Measurements from ENCODE around the gene C1orf35. TPM values are rescaled to one million over a fixed set of nuclear protein-coding genes. Genes with fewer than 3 reads are reported as not detected.

The C1orf35 gene
- total RNA-seq, 2 donors from 2014 or later: 17.6 to 19.4 TPM

GRCh38 chr1:228144993-228145343, 41.8 kb upstream of the C1orf35 start:
- Mint-ChIP-seq H3K27ac (peak overlapping the region in 1 of 2 donors; percentile 60), H3K36me3 (peaks cover 9 to 11% of the 10 kb centered on the region in 2 donors), H3K9me3 (no peaks in the 10 kb centered on the region)
- DNase-seq (ENCODE audit: low spot score in 2 of 2): no peak
- ATAC-seq: no peak

GRCh38 chr1:228144193-228144992, 41.3 kb upstream of the C1orf35 start:
- H3K27ac Mint-ChIP-seq: peak overlapping the region in 1 of 2 donors; percentile 60
- DNase-seq (ENCODE audit: low spot score in 2 of 2): peak in 1 of 2 donors; percentile 52
- no peak for ATAC-seq
- H3K36me3 Mint-ChIP-seq: peaks cover 9 to 11% of the 10 kb centered on the region in 2 donors
- no peaks in the 10 kb centered on the region for H3K9me3 Mint-ChIP-seq

GRCh38 chr1:228143480-228144192, 40.5 kb upstream of the C1orf35 start:
- H3K27ac Mint-ChIP-seq: peak overlapping the region; percentile 60 to 95
- peaks cover 9 to 11% of the 10 kb centered on the region in 2 donors for H3K36me3 Mint-ChIP-seq
- no peak for DNase-seq (ENCODE audit: low spot score in 2 of 2)
- no peaks in the 10 kb centered on the region for H3K9me3 Mint-ChIP-seq
- no peak for ATAC-seq

GRCh38 chr1:228142701-228143136, 39.6 kb upstream of the C1orf35 start:
- peaks cover 9 to 11% of the 10 kb centered on the region in 2 donors for H3K36me3 Mint-ChIP-seq
- peak overlapping the region; percentile 39 to 95 for H3K27ac Mint-ChIP-seq
- H3K9me3 Mint-ChIP-seq: no peaks in the 10 kb centered on the region
- DNase-seq (ENCODE audit: low spot score in 2 of 2) (no peak), ATAC-seq (no peak)

- DNase-seq (ENCODE audit: low spot score in 2 of 2) (peak in 1 of 2 donors; percentile 54), ATAC-seq (no peak)
- Mint-ChIP-seq H3K27ac (peak overlapping the region; percentile 39 to 95), H3K36me3 (peaks cover 9 to 11% of the 10 kb centered on the region in 2 donors), H3K9me3 (no peaks in the 10 kb centered on the region)
Measured at GRCh38 chr1:228142155-228142691, 39.1 kb upstream of the C1orf35 start.

- Mint-ChIP-seq H3K9me3 (no peaks in the 10 kb centered on the region), H3K36me3 (peaks cover 9 to 11% of the 10 kb centered on the region in 2 donors), H3K27ac (peak overlapping the region; percentile 95 to 97)
- ATAC-seq: no peak
- peak in 1 of 2 donors; percentile 64 for DNase-seq (ENCODE audit: low spot score in 2 of 2)
Measured at GRCh38 chr1:228141226-228142044, 38.3 kb upstream of the C1orf35 start.

- ATAC-seq (no peak), DNase-seq (ENCODE audit: low spot score in 2 of 2) (peak in 1 of 2 donors; percentile 64)
- Mint-ChIP-seq H3K27ac (peak overlapping the region; percentile 95 to 97), H3K9me3 (no peaks in the 10 kb centered on the region), H3K36me3 (peaks cover 9 to 11% of the 10 kb centered on the region in 2 donors)
Measured at GRCh38 chr1:228140724-228141225, 37.6 kb upstream of the C1orf35 start.

- no peaks in the 10 kb centered on the region for H3K9me3 Mint-ChIP-seq
- H3K36me3 Mint-ChIP-seq: peaks cover 9 to 11% of the 10 kb centered on the region in 2 donors
- DNase-seq (ENCODE audit: low spot score in 2 of 2): peak; percentile 99 to 100
- peak; percentile 90 to 94 for ATAC-seq
- H3K27ac Mint-ChIP-seq: peak within 1 kb of the TSS; percentile 95 to 97
Measured at GRCh38 chr1:228139931-228140723, 37.0 kb upstream of the C1orf35 start, which contains the start of gene GUK1. TSS of gene GUK1 (plus strand) at chr1:228140279. CDS start at chr1:228140303, 24 bp downstream.

GRCh38 chr1:228139406-228139930, 36.3 kb upstream of the C1orf35 start:
- no peak for DNase-seq (ENCODE audit: low spot score in 2 of 2)
- peak overlapping the region; percentile 61 to 95 for H3K27ac Mint-ChIP-seq
- no peaks in the 10 kb centered on the region for H3K9me3 Mint-ChIP-seq
- no peak for ATAC-seq
- peaks cover 9 to 11% of the 10 kb centered on the region in 2 donors for H3K36me3 Mint-ChIP-seq

GRCh38 chr1:228136901-228137300, 33.8 kb upstream of the C1orf35 start:
- H3K36me3 Mint-ChIP-seq: peaks cover 9 to 11% of the 10 kb centered on the region in 2 donors
- peak overlapping the region in 1 of 2 donors; percentile 56 for H3K27ac Mint-ChIP-seq
- no peaks in the 10 kb centered on the region for H3K9me3 Mint-ChIP-seq
- ATAC-seq: no peak
- DNase-seq (ENCODE audit: low spot score in 2 of 2): no peak

- no peaks in the 10 kb centered on the region for H3K9me3 Mint-ChIP-seq
- no peaks in the 10 kb centered on the region for H3K36me3 Mint-ChIP-seq
- no peak for ATAC-seq
- H3K27ac Mint-ChIP-seq: no peak overlapping the region
- DNase-seq (ENCODE audit: low spot score in 2 of 2): no peak
Measured at GRCh38 chr1:228134591-228134990, 31.5 kb upstream of the C1orf35 start.

- no peaks in the 10 kb centered on the region for H3K36me3 Mint-ChIP-seq
- H3K9me3 Mint-ChIP-seq: no peaks in the 10 kb centered on the region
- ATAC-seq (no peak), DNase-seq (ENCODE audit: low spot score in 2 of 2) (no peak)
- H3K27ac Mint-ChIP-seq: no peak overlapping the region
Measured at GRCh38 chr1:228131766-228132165, 28.6 kb upstream of the C1orf35 start.

GRCh38 chr1:228125185-228125584, 22.1 kb upstream of the C1orf35 start:
- H3K27ac Mint-ChIP-seq: no peak overlapping the region
- no peak for ATAC-seq
- no peak for DNase-seq (ENCODE audit: low spot score in 2 of 2)
- H3K9me3 Mint-ChIP-seq: no peaks in the 10 kb centered on the region
- peaks cover 0 to 7% of the 10 kb centered on the region in 2 donors for H3K36me3 Mint-ChIP-seq

- no peaks in the 10 kb centered on the region for H3K9me3 Mint-ChIP-seq
- no peak for ATAC-seq
Measured at GRCh38 chr1:228123505-228123904, 20.4 kb upstream of the C1orf35 start.

GRCh38 chr1:228122921-228123441, 19.9 kb upstream of the C1orf35 start:
- DNase-seq (ENCODE audit: low spot score in 2 of 2): no peak
- Mint-ChIP-seq H3K36me3 (peaks cover 0 to 9% of the 10 kb centered on the region in 2 donors), H3K9me3 (peaks cover 0 to 2% of the 10 kb centered on the region in 2 donors), H3K27ac (no peak overlapping the region)
- ATAC-seq: no peak

More at GRCh38 chr1:228123505-228123904, 20.4 kb upstream of the C1orf35 start:
- Mint-ChIP-seq H3K27ac (no peak overlapping the region), H3K36me3 (peaks cover 0 to 7% of the 10 kb centered on the region in 2 donors)
- no peak for DNase-seq (ENCODE audit: low spot score in 2 of 2)

Measured in activated naive CD4-positive, alpha-beta T cell treated with anti-CD3 and anti-CD28 coated beads, Interleukin-2, amount 50 U/mL, for 72 hours (primary cell).